ENCODE measurements around the gene CHMP4A.

CHMP4A gene

DNA sequence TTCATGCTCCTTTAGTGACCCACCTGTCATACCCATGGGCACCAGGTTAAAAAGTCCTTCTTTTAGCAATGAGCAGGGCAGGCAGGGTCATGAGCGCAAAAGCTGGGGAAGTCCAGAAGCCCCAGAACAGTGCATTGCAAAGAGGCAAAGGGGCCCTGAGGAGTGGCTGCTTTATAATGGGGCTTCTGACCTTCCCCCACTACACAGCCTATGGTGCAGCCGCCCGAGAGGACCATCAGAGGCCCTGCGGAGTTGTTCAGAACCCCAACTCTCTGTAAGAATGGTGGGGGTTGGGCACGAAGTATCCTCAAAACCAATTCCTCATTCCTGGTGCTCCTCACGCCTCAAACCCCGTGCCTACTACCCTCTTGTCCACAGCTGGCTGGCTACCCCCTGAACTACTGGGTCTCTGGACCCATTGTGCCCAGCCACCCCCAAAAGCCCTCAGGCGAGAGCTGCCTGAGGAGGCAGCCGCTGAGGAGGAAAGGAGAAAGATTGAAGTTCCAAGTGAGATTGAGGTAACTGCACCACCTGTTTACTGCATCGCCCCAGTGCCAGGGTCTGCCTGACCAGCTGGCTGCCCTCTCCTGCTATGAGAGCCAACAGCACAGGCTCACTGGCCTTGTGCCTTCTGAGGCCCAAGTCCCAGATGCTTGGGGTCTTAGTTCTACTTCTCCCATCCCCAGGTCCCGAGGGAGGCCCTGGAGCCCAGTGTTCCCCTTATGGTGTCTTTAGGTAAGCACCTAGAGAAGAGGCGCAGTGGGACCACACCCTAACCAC, 34.7 kb downstream of the CHMP4A start:
- DNase-seq (ENCODE audit: low spot score), result no peak

- DNase-seq (ENCODE audit: low spot score), result no peak
Observed at GRCh38 chr14:24177891-24178290, 35.4 kb downstream of the CHMP4A start.

DNA sequence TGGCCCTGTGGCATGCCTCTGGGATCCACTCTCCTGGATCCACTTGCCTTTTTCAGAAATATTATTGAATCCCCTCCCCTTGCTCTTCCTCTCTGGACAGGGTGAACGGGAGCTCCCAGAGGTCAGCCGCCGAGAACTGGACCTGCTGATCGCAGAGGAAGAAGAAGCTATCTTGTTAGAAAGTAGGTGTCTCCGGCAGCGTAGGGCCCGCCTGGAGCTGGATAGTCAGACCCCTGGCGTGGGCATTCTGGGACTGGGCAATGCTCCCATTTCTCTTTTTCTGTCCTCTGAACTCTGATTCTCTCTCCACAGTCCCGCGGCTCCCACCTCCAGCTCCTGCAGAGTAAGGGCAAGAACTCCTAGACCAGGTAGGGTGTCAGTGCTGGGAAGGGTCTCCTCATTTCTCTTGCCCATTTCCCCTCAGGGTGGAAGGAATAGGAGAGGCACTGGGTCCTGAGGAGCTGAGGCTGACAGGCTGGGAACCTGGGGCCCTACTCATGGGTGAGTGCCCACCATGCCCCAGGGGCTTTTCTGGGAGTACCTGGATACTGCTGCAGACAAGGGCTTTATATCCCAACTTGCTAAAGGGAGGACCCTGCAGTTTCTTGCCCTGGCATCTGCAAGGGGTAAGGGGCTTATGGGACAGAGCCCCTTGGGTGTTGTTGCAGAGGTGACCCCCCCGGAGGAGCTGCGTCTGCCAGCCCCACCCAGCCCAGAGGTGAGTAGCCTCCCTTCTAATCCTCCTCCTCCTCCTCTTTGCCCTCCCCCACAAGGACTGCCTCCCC, 36.1 kb downstream of the CHMP4A start:
- DNase-seq (ENCODE audit: low spot score), result no peak

- DNase-seq (ENCODE audit: low spot score), result no peak
Observed at GRCh38 chr14:24176599-24176998, 36.7 kb downstream of the CHMP4A start.

DNA sequence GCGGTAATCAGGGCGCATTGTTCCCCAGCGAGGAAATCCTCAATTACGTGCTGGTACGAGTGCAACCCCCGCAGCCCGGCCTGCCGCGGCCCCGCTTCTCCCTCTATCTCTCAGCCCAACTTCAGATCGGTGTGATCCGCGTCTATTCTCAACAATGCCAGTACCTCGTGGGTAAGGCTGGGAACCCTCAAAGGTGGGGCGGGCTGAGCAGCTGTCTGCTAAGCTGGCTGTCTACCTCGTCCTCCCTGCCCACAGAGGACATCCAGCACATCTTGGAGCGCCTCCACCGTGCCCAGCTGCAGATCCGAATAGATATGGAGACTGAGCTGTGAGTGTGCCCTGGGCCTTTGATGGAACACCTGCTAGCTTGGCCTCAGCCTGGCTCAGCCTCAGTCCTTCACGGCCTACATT, 40.4 kb downstream of the CHMP4A start:
- DNase-seq (ENCODE audit: low spot score), result no peak

DNA sequence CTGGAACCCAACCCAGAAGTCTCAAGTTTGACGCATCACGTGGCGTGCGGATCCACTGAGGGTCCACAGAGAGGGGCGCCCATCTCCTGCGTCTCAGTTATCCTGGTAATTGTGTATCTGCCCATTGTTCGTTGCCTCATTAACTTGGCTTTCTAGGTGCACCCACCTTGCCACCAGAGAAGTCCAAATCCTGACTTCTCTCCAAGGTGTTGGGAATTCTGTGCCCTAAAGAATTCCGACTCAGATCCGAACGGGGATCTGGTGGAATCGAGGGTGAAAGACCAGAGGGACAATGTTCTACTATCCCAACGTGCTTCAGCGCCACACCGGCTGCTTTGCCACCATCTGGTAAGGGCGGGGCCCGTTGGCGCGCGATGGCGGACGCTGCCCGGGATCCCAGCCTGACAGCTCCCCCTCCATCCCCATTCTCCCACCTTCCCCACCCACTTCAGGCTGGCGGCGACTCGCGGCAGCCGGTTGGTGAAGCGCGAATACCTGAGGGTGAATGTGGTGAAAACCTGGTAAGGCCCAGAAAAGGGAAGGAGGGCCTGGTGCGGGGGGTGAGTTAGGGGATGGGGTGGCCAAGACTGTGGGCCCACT, 40.9 kb downstream of the CHMP4A start:
- DNase-seq (ENCODE audit: low spot score), result no peak

- DNase-seq (ENCODE audit: low spot score), result peak; percentile 94
Observed at GRCh38 chr14:24171422-24172260, 41.6 kb downstream of the CHMP4A start, which contains the start of gene REC8. Gene REC8 (plus strand): TSS chr14:24172080. CDS start chr14:24172553, 473 bp downstream.

DNA sequence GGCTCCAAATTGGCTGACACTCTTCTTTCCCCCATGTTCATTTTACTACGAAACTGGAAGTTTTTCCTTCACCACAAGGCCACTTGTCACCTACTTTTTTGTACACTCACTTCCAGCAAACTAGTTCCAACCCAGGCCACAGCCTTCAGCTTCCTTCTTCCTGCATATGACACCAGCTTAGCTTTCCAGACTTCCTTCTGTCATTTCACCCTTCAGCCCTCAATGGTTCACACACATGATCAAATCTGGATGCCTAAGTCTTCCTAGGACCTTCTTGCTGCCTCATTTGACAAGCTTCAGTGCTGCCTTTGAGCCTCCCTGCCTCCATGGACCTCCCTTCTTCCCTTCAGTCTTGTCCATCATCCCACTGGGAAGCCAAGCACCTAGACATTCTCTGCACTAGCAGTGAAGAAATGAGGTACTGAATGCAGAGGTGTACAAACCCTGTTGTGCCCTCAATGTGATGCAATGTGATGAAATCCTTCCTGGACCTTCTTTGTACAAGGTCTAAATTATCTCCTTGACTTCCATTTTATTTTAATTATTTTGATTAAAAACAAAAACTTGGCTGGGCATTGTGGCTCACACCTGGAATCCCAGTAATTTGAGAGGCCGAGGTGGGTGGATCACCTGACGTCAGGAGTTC, 45.7 kb downstream of the CHMP4A start:
- no peak for DNase-seq (ENCODE audit: low spot score)

GRCh38 chr14:24165785-24166184, 47.5 kb downstream of the CHMP4A start:
- DNase-seq (ENCODE audit: low spot score), result no peak

- DNase-seq (ENCODE audit: low spot score), result no peak
Observed at GRCh38 chr14:24164518-24164991, 48.7 kb downstream of the CHMP4A start.

GRCh38 chr14:24162093-24162492, 51.2 kb downstream of the CHMP4A start:
- no peak for DNase-seq (ENCODE audit: low spot score)

- DNase-seq (ENCODE audit: low spot score), result peak; percentile 96
Observed at GRCh38 chr14:24160850-24161804, 52.2 kb downstream of the CHMP4A start, which contains the start of gene IRF9. Gene IRF9 (plus strand): TSS chr14:24161265. CDS start chr14:24162145, 880 bp downstream.

GRCh38 chr14:24160499-24160849, 52.8 kb downstream of the CHMP4A start:
- DNase-seq (ENCODE audit: low spot score), result no peak

GRCh38 chr14:24159777-24160498, 53.4 kb downstream of the CHMP4A start:
- DNase-seq (ENCODE audit: low spot score), result no peak

All from pons (tissue), 1 donor.